ENCODE results near the gene UROD. TPM values are rescaled to one million over a fixed set of nuclear protein-coding genes. Genes with fewer than 3 reads are reported as not detected.

The UROD gene
- total RNA-seq, 1 experiment from 2014 or later = 92.2 TPM

DNA sequence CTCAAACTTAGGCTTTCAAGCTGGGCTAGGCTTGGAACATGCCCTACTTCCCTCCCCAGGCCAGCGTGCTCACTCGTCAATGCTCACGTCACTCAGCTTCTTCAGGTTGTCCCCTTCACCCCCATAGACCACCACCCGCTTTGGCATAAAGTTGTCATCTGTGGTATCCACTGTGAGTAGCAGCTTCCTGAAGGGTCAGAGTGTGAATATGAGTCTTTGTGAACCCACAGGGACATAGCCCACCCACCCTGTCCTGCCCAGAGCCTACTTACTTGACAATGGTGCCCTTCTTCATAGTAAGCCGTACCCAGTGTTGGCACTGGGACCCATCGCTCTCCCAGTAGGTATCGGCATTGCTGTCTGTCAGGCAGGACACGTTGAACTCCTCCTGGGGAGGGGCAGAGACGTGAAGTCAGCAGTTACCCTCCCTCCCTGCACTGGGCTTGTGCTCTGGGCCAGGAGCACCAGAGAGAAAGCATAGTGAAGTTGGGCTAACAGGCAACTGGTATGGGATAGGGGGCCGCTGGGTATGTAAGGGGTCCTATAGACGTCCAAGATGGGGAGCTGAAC, 2.7 kb upstream of the UROD start:
- H2AK5ac ChIP-seq (ENCODE audit: insufficient read length, low read length) = no peak overlapping the region
- no peak overlapping the region for H2BK20ac ChIP-seq (ENCODE audit: low read depth, low read length, poor library complexity, severe bottlenecking)
- H3K4me2 ChIP-seq (ENCODE audit: insufficient read depth, insufficient read length, low read length) = no peak overlapping the region
- H3K18ac ChIP-seq (ENCODE audit: insufficient read length, low read depth, low read length) = no peak overlapping the region
- H3K27me3 ChIP-seq (ENCODE audit: insufficient read depth, low read length) = no peaks in the 10 kb centered on the region
- H3K23me2 ChIP-seq (ENCODE audit: insufficient read length, low read depth, low read length, poor library complexity, severe bottlenecking) = peaks cover 19% of the 10 kb centered on the region
- no peak overlapping the region for H4K91ac ChIP-seq (ENCODE audit: insufficient read length, low read depth, low read length)
- Mint-ChIP-seq H3K4me3 (peak overlapping the region; percentile 65 to 87), H3K4me1 (peaks cover 24 to 25% of the 10 kb centered on the region in 2 experiments), H3K36me3 (ENCODE audit: insufficient read depth in 1 of 3, low read depth in 3 of 3) (peaks cover 3 to 61% (median 37%) of the 10 kb centered on the region in 3 experiments), H3K27me3 (ENCODE audit: low read depth) (no peaks in the 10 kb centered on the region; the same call in 1 of the 2 replicates), H3K27ac (no peak overlapping the region), H3K9me3 (no peaks in the 10 kb centered on the region)
- no peak overlapping the region for H2BK120ac ChIP-seq (ENCODE audit: low read depth, low read length, poor library complexity, severe bottlenecking)
- no peak overlapping the region for H3K56ac ChIP-seq (ENCODE audit: insufficient read length, low read depth, low read length)
- no peak for DNase-seq
- TF ChIP-seq, protein P1, sequence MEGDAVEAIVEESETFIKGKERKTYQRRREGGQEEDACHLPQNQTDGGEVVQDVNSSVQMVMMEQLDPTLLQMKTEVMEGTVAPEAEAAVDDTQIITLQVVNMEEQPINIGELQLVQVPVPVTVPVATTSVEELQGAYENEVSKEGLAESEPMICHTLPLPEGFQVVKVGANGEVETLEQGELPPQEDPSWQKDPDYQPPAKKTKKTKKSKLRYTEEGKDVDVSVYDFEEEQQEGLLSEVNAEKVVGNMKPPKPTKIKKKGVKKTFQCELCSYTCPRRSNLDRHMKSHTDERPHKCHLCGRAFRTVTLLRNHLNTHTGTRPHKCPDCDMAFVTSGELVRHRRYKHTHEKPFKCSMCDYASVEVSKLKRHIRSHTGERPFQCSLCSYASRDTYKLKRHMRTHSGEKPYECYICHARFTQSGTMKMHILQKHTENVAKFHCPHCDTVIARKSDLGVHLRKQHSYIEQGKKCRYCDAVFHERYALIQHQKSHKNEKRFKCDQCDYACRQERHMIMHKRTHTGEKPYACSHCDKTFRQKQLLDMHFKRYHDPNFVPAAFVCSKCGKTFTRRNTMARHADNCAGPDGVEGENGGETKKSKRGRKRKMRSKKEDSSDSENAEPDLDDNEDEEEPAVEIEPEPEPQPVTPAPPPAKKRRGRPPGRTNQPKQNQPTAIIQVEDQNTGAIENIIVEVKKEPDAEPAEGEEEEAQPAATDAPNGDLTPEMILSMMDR (conservative IDR thresholded peaks at IDR 0.05) = no peak
- H2BK15ac ChIP-seq (ENCODE audit: low read depth, low read length) = no peak overlapping the region
- H2BK5ac ChIP-seq (ENCODE audit: insufficient read length, low read length) = no peak overlapping the region
- H3K79me2 ChIP-seq (ENCODE audit: insufficient read depth, low read length) = no peaks in the 10 kb centered on the region
- no peak overlapping the region for H2AFZ ChIP-seq (ENCODE audit: low read length)
- no peak overlapping the region for H4K8ac ChIP-seq (replicated peaks; ENCODE audit: insufficient read length, low read depth, low read length)
- H3T11ph ChIP-seq (ENCODE audit: low read length) = no peak overlapping the region
- H2BK12ac ChIP-seq (ENCODE audit: insufficient read length, low read depth, low read length) = no peak overlapping the region
- WGBS (ENCODE audit: extremely low coverage, insufficient read length, low lambda C conversion rate) = no CpG with 5 or more reads among the region's 11 CpGs
- no peaks in the 10 kb centered on the region for H3K9me3 ChIP-seq (ENCODE audit: control insufficient read depth, low read depth, low read length)
- H4K20me1 ChIP-seq (ENCODE audit: control insufficient read depth, insufficient read depth, insufficient read length) = no peaks in the 10 kb centered on the region
- no peak overlapping the region for H3K23ac ChIP-seq (ENCODE audit: insufficient read length, low read depth, low read length)
- H3K4me1 ChIP-seq (ENCODE audit: insufficient read depth, low read length) = peaks cover 7% of the 10 kb centered on the region
- no peak overlapping the region for H3K27ac ChIP-seq (ENCODE audit: insufficient read length, low read depth, low read length)
- H3K79me1 ChIP-seq (ENCODE audit: insufficient read depth, low read depth, low read length, poor library complexity, severe bottlenecking) = no peaks in the 10 kb centered on the region
- no peak overlapping the region for H3K4ac ChIP-seq (ENCODE audit: low read depth, low read length)
- no peak overlapping the region for H3K14ac ChIP-seq (ENCODE audit: insufficient read depth, low read length)
- no peak overlapping the region for H3K9ac ChIP-seq (ENCODE audit: extremely low read depth, insufficient read length, low read length)
- H4K5ac ChIP-seq (ENCODE audit: insufficient read length, low read depth, low read length) = no peak overlapping the region

Data from H9 (cell line).